ENCODE results near the gene PSME2.

- TF ChIP-seq CTCF (IDR thresholded peaks at IDR 0.05 in 2 of 3, conservative IDR thresholded peaks at IDR 0.05 in 1 of 3; ENCODE audit: control insufficient read depth in 2 of 3, extremely low read depth in 1 of 3, insufficient read depth in 1 of 3, low read depth in 3 of 3, low read length in 3 of 3) (no peak), ASH2L (IDR thresholded peaks at IDR 0.05; ENCODE audit: borderline replicate concordance, low read depth) (no peak), MAX (IDR thresholded peaks at IDR 0.05; ENCODE audit: low read depth, low read length) (no peak), POLR2A (IDR thresholded peaks at IDR 0.05; ENCODE audit: low read depth, low read length) (no peak), EGR1 (IDR thresholded peaks at IDR 0.05; ENCODE audit: borderline replicate concordance in 1 of 2, low read depth in 2 of 2, low read length in 2 of 2) (no peak)
These were observed 19.4 kb upstream of the PSME2 start for GRCh38 chr14:24165785-24166184.
